HG03432 (cell line): ENCODE data around the gene SYNGR1.
"Not testable (repeated sequence)": the region's sequence is repeated elsewhere in the genome, so short reads cannot be mapped to it uniquely, and the experiment has no call there.

ENCODE experiments used
- ATAC-seq: cut with Tn5 transposase; IDR thresholded peaks from one replicate; pipeline ENCODE4 v1.9.1; 2021; ENCODE audit warnings: mild to moderate bottlenecking, moderate library complexity; ENCODE audit not compliant: unreplicated experiment

SYNGR1 gene

GRCh38 chr22:39396797-39397195 is 47.0 kb downstream of the SYNGR1 start:
- ATAC-seq, result no peak

GRCh38 chr22:39401301-39401631 is 51.5 kb downstream of the SYNGR1 start:
- ATAC-seq, result no peak

GRCh38 chr22:39405346-39406085 is 55.7 kb downstream of the SYNGR1 start:
- no peak for ATAC-seq

DNA sequence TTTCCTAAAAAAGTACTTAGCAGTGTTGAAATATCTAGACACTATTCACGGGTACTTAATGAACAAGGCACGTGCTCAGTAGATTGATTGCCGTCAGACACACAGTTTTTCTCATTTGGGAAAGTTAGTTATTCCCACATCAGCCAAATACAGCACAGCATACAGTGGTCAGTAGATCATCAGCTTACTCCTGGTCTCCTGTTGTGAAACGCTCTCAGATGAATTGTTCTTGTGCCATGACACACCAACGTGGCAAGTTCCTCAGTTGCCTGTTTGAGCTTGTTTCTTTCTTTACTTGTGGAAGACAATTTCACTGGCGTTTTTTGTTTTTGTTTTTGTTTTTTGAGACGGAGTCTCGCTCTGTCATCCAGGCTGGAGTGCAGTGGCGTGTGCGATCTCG is 58.4 kb downstream of the SYNGR1 start:
- no peak for ATAC-seq

- ATAC-seq, result no peak
These were observed 59.0 kb downstream of the SYNGR1 start for GRCh38 chr22:39408807-39409206.

DNA sequence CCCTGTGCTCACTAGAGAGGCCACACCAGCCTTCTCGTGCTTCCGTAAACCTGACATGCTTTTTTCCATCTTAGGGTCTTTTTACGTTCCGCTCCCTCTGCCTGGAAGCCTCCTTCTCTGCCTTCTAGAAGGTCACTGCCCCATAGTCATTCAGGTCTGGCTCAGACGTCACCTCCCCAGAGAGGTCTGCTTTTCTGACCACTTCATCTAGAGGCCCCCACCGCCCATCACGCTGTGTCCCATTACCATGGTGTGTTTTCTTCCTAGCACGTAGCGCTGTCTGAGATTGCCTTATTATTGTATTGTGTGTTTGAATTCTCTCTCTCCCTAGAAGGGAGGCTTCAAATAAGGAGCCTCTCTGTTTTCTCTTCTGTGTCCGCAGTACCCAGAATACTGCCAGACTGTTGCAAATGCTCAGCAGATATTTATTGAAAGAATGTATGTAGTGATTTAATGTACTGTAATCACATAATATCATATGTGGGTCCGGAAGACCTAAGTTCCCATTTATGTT is 59.8 kb downstream of the SYNGR1 start:
- ATAC-seq, result no peak

GRCh38 chr22:39410264-39410663 is 60.5 kb downstream of the SYNGR1 start:
- no peak for ATAC-seq

DNA sequence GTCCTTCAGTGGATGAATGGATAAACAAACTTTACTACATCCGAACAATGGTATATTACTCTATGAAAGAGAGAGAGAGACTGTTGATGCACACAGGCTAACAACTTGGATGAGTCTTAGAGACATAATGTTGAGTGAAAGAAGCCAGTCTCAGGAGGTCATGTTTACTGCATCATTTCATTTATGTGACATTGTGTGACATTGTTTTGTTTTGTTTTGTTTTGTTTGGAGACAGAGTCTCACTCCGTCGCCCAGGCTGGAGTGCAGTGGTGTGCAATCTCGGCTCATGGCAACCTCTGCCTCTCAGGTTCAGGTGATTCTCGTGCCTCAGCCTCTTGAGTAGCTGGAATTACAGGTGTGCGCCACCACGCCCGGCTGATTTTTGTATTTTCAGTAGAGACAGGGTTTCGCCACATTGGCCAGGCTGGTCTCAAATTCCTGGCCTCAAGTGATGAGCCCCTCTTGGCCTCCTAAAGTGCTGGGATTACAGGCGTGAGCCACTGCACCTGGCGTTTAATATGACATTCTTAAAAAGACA is 62.1 kb downstream of the SYNGR1 start:
- ATAC-seq, result not testable (repeated sequence)

DNA sequence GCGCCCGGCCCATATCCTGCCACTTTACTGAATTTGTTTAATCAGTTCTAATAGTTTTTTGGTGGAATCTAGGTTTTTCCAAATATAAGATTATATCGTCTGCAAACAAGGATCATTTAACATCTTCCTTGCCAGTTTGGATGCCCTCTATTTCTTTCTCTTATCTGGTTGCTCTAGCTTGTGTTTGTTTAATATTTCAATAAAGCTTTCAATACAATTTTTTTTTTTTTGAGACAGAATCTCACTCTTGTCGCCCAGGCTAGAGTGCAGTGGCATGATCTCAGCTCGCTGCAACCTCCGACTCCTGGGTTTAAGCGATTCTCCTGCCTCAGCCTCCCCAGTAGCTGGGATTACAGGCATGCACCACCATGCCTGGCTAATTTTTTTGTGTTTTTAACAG is 63.4 kb downstream of the SYNGR1 start:
- not testable (repeated sequence) for ATAC-seq

- no peak for ATAC-seq
These were observed 64.6 kb downstream of the SYNGR1 start for GRCh38 chr22:39414377-39414776.

DNA sequence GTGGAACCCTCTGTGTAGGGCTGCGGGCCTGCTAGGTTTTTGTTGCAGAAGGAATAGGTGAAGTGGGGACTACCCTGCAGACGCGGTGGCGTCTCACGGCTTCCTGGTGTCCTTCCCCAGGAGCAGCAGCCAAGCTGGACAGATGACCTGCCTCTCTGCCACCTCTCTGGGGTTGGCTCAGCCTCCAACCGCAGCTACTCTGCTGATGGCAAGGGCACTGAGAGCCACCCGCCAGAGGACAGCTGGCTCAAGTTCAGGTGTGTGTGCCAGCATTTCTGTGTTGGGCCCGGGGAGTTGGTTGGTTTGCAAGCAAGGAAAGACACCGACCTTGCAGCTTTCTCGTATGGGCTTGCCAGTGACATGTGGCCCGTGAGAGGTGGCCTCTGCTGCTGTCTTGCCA is 65.1 kb downstream of the SYNGR1 start:
- ATAC-seq, result no peak

DNA sequence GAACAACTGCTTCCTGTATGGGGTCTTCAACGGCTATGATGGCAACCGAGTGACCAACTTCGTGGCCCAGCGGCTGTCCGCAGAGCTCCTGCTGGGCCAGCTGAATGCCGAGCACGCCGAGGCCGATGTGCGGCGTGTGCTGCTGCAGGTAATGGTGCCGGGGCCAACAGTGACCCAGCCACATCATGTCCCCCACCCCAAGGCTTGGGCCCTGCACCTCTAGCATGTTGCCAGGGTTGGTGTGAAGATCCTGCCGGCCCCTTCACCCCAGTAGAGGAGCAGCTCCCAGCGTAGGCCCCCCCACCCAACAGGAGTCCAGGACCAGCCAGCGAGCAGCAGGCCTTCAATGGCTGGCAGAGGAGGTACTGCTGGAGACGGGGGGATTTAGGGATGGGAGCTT is 65.7 kb downstream of the SYNGR1 start:
- no peak for ATAC-seq

GRCh38 chr22:39416319-39416718 is 66.5 kb downstream of the SYNGR1 start:
- no peak for ATAC-seq

GRCh38 chr22:39417641-39418040 is 67.8 kb downstream of the SYNGR1 start:
- ATAC-seq, result no peak

- no peak for ATAC-seq
These were observed 68.9 kb downstream of the SYNGR1 start for GRCh38 chr22:39418696-39419095.

GRCh38 chr22:39419096-39419495 is 69.3 kb downstream of the SYNGR1 start:
- no peak for ATAC-seq

GRCh38 chr22:39419911-39420310 is 70.1 kb downstream of the SYNGR1 start:
- no peak for ATAC-seq

DNA sequence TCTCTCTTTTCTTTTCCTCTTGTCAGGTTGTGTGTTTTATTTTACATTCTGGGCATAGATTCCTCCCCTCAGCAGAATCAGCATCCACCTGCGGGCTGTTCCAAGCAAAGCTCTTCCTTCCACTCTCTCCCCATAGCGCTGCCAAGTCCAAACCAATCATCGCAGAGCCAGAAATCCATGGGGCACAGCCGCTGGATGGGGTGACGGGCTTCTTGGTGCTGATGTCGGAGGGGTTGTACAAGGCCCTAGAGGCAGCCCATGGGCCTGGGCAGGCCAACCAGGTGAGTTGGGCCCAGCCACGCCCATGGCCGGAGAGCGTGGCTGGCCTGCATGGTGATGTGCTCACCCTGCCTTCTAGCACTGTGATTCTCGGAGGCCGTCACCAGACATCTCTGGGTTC is 71.9 kb downstream of the SYNGR1 start:
- no peak for ATAC-seq

DNA sequence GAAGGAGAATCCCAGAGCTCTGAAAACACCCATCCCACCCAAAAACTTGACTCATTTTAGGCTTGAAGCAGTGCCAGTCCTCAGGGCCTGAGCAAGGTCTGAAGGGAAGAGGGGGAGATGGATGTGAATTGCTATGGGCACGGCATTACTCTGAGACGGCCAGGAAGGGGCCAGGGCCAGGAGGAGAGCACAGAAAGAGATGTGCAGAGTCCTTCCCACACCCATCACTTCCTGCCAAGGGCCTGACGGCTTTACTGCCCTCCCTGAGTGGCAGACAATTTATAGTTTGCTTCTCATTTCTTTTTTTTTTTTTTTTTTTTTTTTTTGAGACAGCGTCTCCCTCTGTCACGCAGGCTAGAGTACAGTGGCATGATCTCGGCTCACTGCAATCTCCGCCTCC is 72.3 kb downstream of the SYNGR1 start:
- ATAC-seq, result no peak

DNA sequence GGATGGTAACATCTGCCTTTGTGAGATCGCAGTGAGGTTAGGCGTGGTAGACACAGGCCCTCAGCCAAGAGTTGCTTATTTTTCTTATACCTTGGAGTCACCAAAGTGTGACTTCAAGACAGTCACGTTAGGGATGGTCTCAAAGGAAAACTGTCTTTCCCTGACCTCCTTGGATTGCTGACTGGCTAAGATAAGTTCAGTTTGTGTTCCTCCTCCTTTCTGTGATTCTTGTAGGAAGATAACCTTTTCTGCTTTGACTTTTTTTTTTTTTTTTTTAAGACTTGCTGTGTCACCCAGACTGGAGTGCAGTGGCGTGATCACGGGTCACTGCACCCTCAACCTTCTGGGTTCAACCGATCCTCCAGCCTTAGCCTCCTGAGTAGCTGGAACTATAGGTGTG is 72.9 kb downstream of the SYNGR1 start:
- no peak for ATAC-seq

DNA sequence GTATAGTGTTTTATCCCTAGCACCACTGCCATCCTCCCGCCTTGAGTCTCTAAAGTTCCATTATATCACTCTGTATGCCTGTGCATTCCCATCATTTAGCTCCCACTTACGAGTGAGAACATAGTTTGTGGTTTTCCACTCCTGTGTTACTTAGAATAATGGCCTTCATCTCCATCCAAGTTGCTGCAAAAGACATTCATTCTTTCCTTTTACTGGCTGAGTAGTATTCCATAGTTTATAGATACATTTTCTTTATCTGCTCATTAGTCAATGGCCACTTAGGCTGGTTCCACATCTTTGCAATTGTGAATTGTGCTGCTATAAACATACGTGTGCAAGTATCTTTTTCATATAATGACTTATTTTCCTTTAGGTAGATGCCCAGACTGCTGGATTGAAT is 74.2 kb downstream of the SYNGR1 start:
- ATAC-seq, result no peak

- ATAC-seq, result no peak
These were observed 76.7 kb downstream of the SYNGR1 start for GRCh38 chr22:39426380-39427043.
